NCI-H1105 (cell line): ENCODE data around the gene PARD3.

Source experiments
- DNase-seq: peaks from one replicate; lab custom pipeline; 2025; lab: John Stamatoyannopoulos, UW

PARD3 gene

DNA sequence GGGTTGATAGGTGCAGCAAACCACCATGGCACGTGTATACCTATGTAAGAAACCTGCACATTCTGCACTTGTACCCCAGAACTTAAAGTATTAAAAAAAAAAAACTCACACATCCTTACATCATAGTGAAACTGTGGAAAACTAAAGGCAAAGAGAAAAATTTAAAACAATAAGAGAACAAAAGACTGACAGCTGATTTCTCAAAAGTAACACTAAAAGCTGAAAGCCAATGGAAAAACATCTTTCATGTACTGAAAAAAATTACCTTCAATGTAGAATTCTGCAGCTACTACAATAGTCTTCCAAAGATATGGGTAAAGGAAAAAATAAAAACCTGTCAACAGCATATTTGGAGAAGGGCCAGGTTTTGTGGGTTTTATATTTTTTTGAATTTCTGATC is 751.5 kb downstream of the PARD3 start:
- no peak for DNase-seq

- no peak for DNase-seq
These were observed 753.3 kb downstream of the PARD3 start for GRCh38 chr10:34061841-34062240.
